Thyroid gland (tissue), 4 donors: Measurements from ENCODE around the gene MBNL2.

Source experiments
- CTCF ChIP-seq, 6 experiments: fragments of 200-600 bp in 3 of 6; fragments of 450-650 bp in 3 of 6; sonication (generic) in 3 of 6; IDR thresholded peaks; one replicate each; pipeline ENCODE4 v1.5.1; 2016 to 2019; ENCODE audit warnings: antibody characterized with exemption in 6 of 6, mild to moderate bottlenecking in 2 of 6, inconsistent platforms in 1 of 6, moderate library complexity in 1 of 6
- POLR2A ChIP-seq, 2 donors: fragments of 450-650 bp; IDR thresholded peaks; one replicate each; pipeline ENCODE4 v1.6.1; 2017; ENCODE audit warnings: antibody characterized with exemption in 2 of 2, mild to moderate bottlenecking in 2 of 2, moderate library complexity in 1 of 2

GRCh38 chr13:97261254-97262005 is 39.3 kb downstream of the MBNL2 start:
- TF ChIP-seq CTCF (IDR thresholded peaks at IDR 0.05) = no peak
- TF ChIP-seq POLR2A (IDR thresholded peaks at IDR 0.05) = no peak
